Thyroid gland (tissue), 4 donors: ENCODE data around the gene ATRX. TPM values are rescaled to one million over a fixed set of nuclear protein-coding genes. Genes with fewer than 3 reads are reported as not detected.

Experiments
- DNase-seq, 2 donors: peaks; one replicate each; pipeline ENCODE4 v3.0.0-alpha.2; 2019
- H3K27ac ChIP-seq, 3 donors: fragments of 200-600 bp; sonication (generic); 1 replicate in 2 of 3; 2 replicates in 1 of 3; pipeline ENCODE4 v1.5.1; 2016 to 2019; ENCODE audit warnings: mild to moderate bottlenecking in 1 of 3, moderate library complexity in 1 of 3
- H3K27me3 ChIP-seq: fragments of 200-600 bp; sonication (generic); one replicate; pipeline ENCODE4 v1.5.1; 2019
- H3K36me3 ChIP-seq, 2 donors: fragments of 200-600 bp; sonication (generic); one replicate each; pipeline ENCODE4 v1.5.1; 2016 to 2019
- H3K4me1 ChIP-seq, 2 donors: fragments of 200-600 bp; sonication (generic); one replicate each; pipeline ENCODE4 v1.5.1; 2017 to 2019
- H3K4me3 ChIP-seq, 3 donors: fragments of 200-600 bp; sonication (generic); replicated peaks in 1 of 3; 1 replicate in 2 of 3; 2 replicates in 1 of 3; pipeline ENCODE4 v1.5.1; 2016; ENCODE audit warnings: mild to moderate bottlenecking in 1 of 3
- H3K9me3 ChIP-seq: fragments of 200-600 bp; sonication (generic); one replicate; pipeline ENCODE4 v1.5.1; 2017
- CTCF ChIP-seq, 6 experiments: fragments of 200-600 bp in 3 of 6; fragments of 450-650 bp in 3 of 6; sonication (generic) in 3 of 6; IDR thresholded peaks; one replicate each; pipeline ENCODE4 v1.5.1; 2016 to 2019; ENCODE audit warnings: antibody characterized with exemption in 6 of 6, mild to moderate bottlenecking in 2 of 6, inconsistent platforms in 1 of 6, moderate library complexity in 1 of 6
- POLR2A ChIP-seq, 2 donors: fragments of 450-650 bp; IDR thresholded peaks; one replicate each; pipeline ENCODE4 v1.6.1; 2017; ENCODE audit warnings: antibody characterized with exemption in 2 of 2, mild to moderate bottlenecking in 2 of 2, moderate library complexity in 1 of 2
- WGBS, 2 donors: methylation state at CpG; one replicate each; pipeline ENCODE4 v1.1.5; 2017; 5-methylcytosine and 5-hydroxymethylcytosine counted together
- intact Hi-C: fragments of 100-400 bp; cut with DNase I; formaldehyde crosslinking; loops from one replicate; pipeline ENCODE4 v1.15.1; 2023
- total RNA-seq, 4 donors: library from RNA; depleted of rRNA; stranded (reverse); fragments of >200 nt; gene quantifications; one replicate each; pipeline ENCODE4 v1.2.3, GENCODE V29; 2016

Gene ATRX
- total RNA-seq, 4 donors from 2014 or later = 96.2 to 211 (median 131) TPM

GRCh38 chrX:77597511-77597910 is 188.5 kb downstream of the ATRX start:
- Histone ChIP-seq H3K36me3 (no peaks in the 10 kb centered on the region), H3K4me3 (no peak overlapping the region), H3K4me1 (no peaks in the 10 kb centered on the region), H3K9me3 (no peaks in the 10 kb centered on the region), H3K27ac (no peak overlapping the region), H3K27me3 (no peaks in the 10 kb centered on the region)
- no peak for DNase-seq
- WGBS, 2 donors = 95 to 100% methylated on average over 1 of the region's 1 CpG
- intact Hi-C loops = no loop called here
- TF ChIP-seq CTCF (IDR thresholded peaks at IDR 0.05) (no peak), POLR2A (IDR thresholded peaks at IDR 0.05) (no peak)

GRCh38 chrX:77597090-77597489 is 188.9 kb downstream of the ATRX start:
- DNase-seq = no peak
- no peaks in the 10 kb centered on the region for H3K36me3 ChIP-seq
- no peaks in the 10 kb centered on the region for H3K27me3 ChIP-seq
- no peaks in the 10 kb centered on the region for H3K9me3 ChIP-seq
- H3K27ac ChIP-seq = no peak overlapping the region
- intact Hi-C loops = no loop called here
- no peak for TF ChIP-seq POLR2A (IDR thresholded peaks at IDR 0.05)
- peak in 3 of 6 experiments; percentile 23 to 46 (median 42) for TF ChIP-seq CTCF (IDR thresholded peaks at IDR 0.05)
- WGBS, 2 donors = 28 to 30% methylated on average over 1 of the region's 1 CpG
- no peaks in the 10 kb centered on the region for H3K4me1 ChIP-seq
- no peak overlapping the region for H3K4me3 ChIP-seq

GRCh38 chrX:77595848-77596247 is 190.2 kb downstream of the ATRX start:
- intact Hi-C loops = no loop called here
- WGBS, 2 donors = 88 to 90% methylated on average over 4 of the region's 4 CpGs
- no peaks in the 10 kb centered on the region for H3K9me3 ChIP-seq
- TF ChIP-seq POLR2A (IDR thresholded peaks at IDR 0.05) (no peak), CTCF (IDR thresholded peaks at IDR 0.05) (no peak)
- H3K36me3 ChIP-seq = no peaks in the 10 kb centered on the region
- no peak overlapping the region for H3K27ac ChIP-seq
- no peaks in the 10 kb centered on the region for H3K27me3 ChIP-seq
- no peaks in the 10 kb centered on the region for H3K4me1 ChIP-seq
- DNase-seq = no peak
- no peak overlapping the region for H3K4me3 ChIP-seq

GRCh38 chrX:77572322-77572721 is 213.7 kb downstream of the ATRX start:
- no peaks in the 10 kb centered on the region for H3K9me3 ChIP-seq
- H3K27ac ChIP-seq = no peak overlapping the region
- no peaks in the 10 kb centered on the region for H3K27me3 ChIP-seq
- intact Hi-C loops = no loop called here
- 91 to 98% methylated on average over 3 of the region's 3 CpGs for WGBS, 2 donors
- no peaks in the 10 kb centered on the region for H3K4me1 ChIP-seq
- H3K36me3 ChIP-seq = no peaks in the 10 kb centered on the region
- no peak overlapping the region for H3K4me3 ChIP-seq
- no peak for DNase-seq
- TF ChIP-seq CTCF (IDR thresholded peaks at IDR 0.05) = no peak

GRCh38 chrX:77565278-77565677 is 220.7 kb downstream of the ATRX start:
- H3K4me1 ChIP-seq = no peaks in the 10 kb centered on the region
- 97% methylated on average over 2 of the region's 2 CpGs for WGBS, 2 donors
- H3K4me3 ChIP-seq = no peak overlapping the region
- no peaks in the 10 kb centered on the region for H3K9me3 ChIP-seq
- TF ChIP-seq POLR2A (IDR thresholded peaks at IDR 0.05) (no peak), CTCF (IDR thresholded peaks at IDR 0.05) (no peak)
- no peak overlapping the region for H3K27ac ChIP-seq
- intact Hi-C loops = no loop called here
- DNase-seq = no peak
- H3K27me3 ChIP-seq = no peaks in the 10 kb centered on the region
- H3K36me3 ChIP-seq = no peaks in the 10 kb centered on the region
